GM21390 (cell line): ENCODE measurements around the gene ESPN.

Experiments used
- ATAC-seq: cut with Tn5 transposase; IDR thresholded peaks from one replicate; pipeline ENCODE4 v1.9.1; 2021; ENCODE audit not compliant: unreplicated experiment

Gene ESPN

GRCh38 chr1:6463120-6463412, 38.5 kb downstream of the ESPN start:
- ATAC-seq, result no peak

- no peak for ATAC-seq
Measured at GRCh38 chr1:6464514-6464836, 39.9 kb downstream of the ESPN start.

- ATAC-seq, result no peak
Measured at GRCh38 chr1:6464915-6465314, 40.3 kb downstream of the ESPN start.

GRCh38 chr1:6465461-6466005, 41.0 kb downstream of the ESPN start:
- no peak for ATAC-seq

- ATAC-seq, result no peak
Measured at GRCh38 chr1:6466023-6466422, 41.4 kb downstream of the ESPN start, which contains the start of gene TNFRSF25. Gene TNFRSF25 (minus strand): TSS chr1:6466173. CDS start chr1:6466107, 66 bp downstream.

GRCh38 chr1:6466751-6467150, 42.2 kb downstream of the ESPN start:
- no peak for ATAC-seq

GRCh38 chr1:6467224-6467623, 42.6 kb downstream of the ESPN start:
- no peak for ATAC-seq

- ATAC-seq, result no peak
Measured at GRCh38 chr1:6467744-6468688, 43.4 kb downstream of the ESPN start.

GRCh38 chr1:6468729-6469461, 44.3 kb downstream of the ESPN start:
- ATAC-seq, result no peak

GRCh38 chr1:6470132-6471085, 45.8 kb downstream of the ESPN start:
- no peak for ATAC-seq

GRCh38 chr1:6471086-6471969, 46.8 kb downstream of the ESPN start:
- ATAC-seq, result no peak

GRCh38 chr1:6471970-6472368, 47.4 kb downstream of the ESPN start:
- ATAC-seq, result no peak

- ATAC-seq, result no peak
Measured at GRCh38 chr1:6472391-6472790, 47.8 kb downstream of the ESPN start.

GRCh38 chr1:6473156-6473555, 48.6 kb downstream of the ESPN start:
- ATAC-seq, result no peak

GRCh38 chr1:6473974-6474814, 49.6 kb downstream of the ESPN start:
- no peak for ATAC-seq

GRCh38 chr1:6474815-6475282, 50.3 kb downstream of the ESPN start:
- ATAC-seq, result no peak

GRCh38 chr1:6475381-6476133, 51.0 kb downstream of the ESPN start:
- no peak for ATAC-seq

- ATAC-seq, result no peak
Measured at GRCh38 chr1:6476483-6476882, 51.9 kb downstream of the ESPN start.
